OCI-LY3 (cell line): Measurements from ENCODE around the gene ATP11C.
A peak's percentile ranks its signal among the peaks of the same experiment; 100 is the strongest.

Experiments
- H2AFZ ChIP-seq: fragments of 200-600, 300-600 bp; shearing (Covaris generic); 2 replicates; pipeline ENCODE4 v1.6.0; 2014; ENCODE audit warnings: antibody characterized with exemption, low read depth, low read length
- H3K27ac ChIP-seq: fragments of 200-600, 300-600 bp; sonication (generic); 2 replicates; pipeline ENCODE4 v1.5.1; 2014; ENCODE audit warnings: mild to moderate bottlenecking, low read length, moderate library complexity, mixed read lengths
- H3K27me3 ChIP-seq: fragments of 200-600, 300-600 bp; sonication (generic); 2 replicates; pipeline ENCODE4 v1.6.1; 2014; ENCODE audit warnings: low read depth, low read length, mixed read lengths
- H3K36me3 ChIP-seq: fragments of 200-600, 300-600 bp; sonication (generic); replicated peaks from 2 replicates; pipeline ENCODE3; 2014; ENCODE audit warnings: low read depth, low read length, mixed read lengths
- H3K4me1 ChIP-seq: fragments of 300-600, 200-600 bp; sonication (generic); 2 replicates; pipeline ENCODE4 v1.6.1; 2014; ENCODE audit warnings: low read length, mixed read lengths
- H3K4me2 ChIP-seq: fragments of 200-600, 300-600 bp; sonication (generic); 2 replicates; pipeline ENCODE4 v1.6.1; 2014; ENCODE audit warnings: low read length, mixed read lengths
- H3K4me3 ChIP-seq: fragments of 300-600, 200-600 bp; sonication (generic); 2 replicates; pipeline ENCODE4 v1.5.1; 2014; ENCODE audit warnings: antibody characterized with exemption, mild to moderate bottlenecking, low read length, moderate library complexity
- H3K79me2 ChIP-seq: fragments of 300-600, 200-600 bp; shearing (Covaris generic); 2 replicates; pipeline ENCODE4 v1.6.1; 2014; ENCODE audit warnings: mild to moderate bottlenecking, low read length, mixed read lengths
- H3K9ac ChIP-seq: fragments of 300-600, 200-600 bp; shearing (Covaris generic); 2 replicates; pipeline ENCODE4 v1.6.0; 2014; ENCODE audit warnings: mild to moderate bottlenecking, low read length, moderate library complexity
- H3K9me3 ChIP-seq: fragments of 200-600, 300-600 bp; shearing (Covaris generic); 2 replicates; pipeline ENCODE4 v1.6.1; 2014; ENCODE audit warnings: low read length, mixed read lengths; ENCODE audit not compliant: insufficient read depth
- H4K20me1 ChIP-seq: fragments of 200-600, 300-600 bp; sonication (generic); 2 replicates; pipeline ENCODE4 v1.6.1; 2016; ENCODE audit warnings: low read length, mixed read lengths; ENCODE audit not compliant: insufficient read depth
- EZH2phosphoT487 ChIP-seq: fragments of 200-600 bp; shearing (Covaris generic); IDR thresholded peaks from 2 replicates; pipeline ENCODE4 v1.6.1; 2018; ENCODE audit warnings: antibody characterized with exemption, mixed run types, low read depth
- TF ChIP-seq, protein P1 (sequence below): fragments of 200-600, 300-600 bp; sonication (generic); IDR thresholded peaks from 2 replicates; pipeline ENCODE4 v1.5.1; 2014; ENCODE audit warnings: antibody characterized with exemption, low read length, low read depth

The ATP11C gene

DNA sequence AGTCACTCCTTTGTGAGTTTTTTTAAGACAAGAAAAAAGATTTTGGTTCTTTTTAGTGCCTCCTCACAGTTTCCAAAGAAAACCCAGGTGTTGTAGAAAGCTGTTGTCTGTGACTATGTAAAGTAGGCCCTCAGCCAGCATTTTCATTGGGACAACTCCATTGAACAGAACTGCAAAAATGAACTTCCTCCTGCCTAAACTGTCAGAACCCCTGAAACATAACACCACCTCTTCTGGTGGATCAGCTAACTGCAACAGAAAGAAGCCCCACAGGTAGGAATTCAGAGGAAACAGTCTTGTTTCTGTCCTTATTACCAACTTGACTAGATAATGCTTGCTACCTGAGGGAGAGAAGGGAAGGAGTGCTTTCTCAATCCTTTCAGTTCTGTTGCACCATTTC, 3.4 kb upstream of the ATP11C start:
- H3K9ac ChIP-seq = no peak overlapping the region
- no peak overlapping the region for H3K4me3 ChIP-seq
- H3K4me1 ChIP-seq = peaks cover 5% of the 10 kb centered on the region
- no peaks in the 10 kb centered on the region for H4K20me1 ChIP-seq
- H3K27ac ChIP-seq = no peak overlapping the region
- no peaks in the 10 kb centered on the region for H3K27me3 ChIP-seq
- no peaks in the 10 kb centered on the region for H3K36me3 ChIP-seq
- no peak overlapping the region for H3K4me2 ChIP-seq
- H3K9me3 ChIP-seq = no peaks in the 10 kb centered on the region
- no peak for TF ChIP-seq EZH2phosphoT487
- TF ChIP-seq, protein P1, sequence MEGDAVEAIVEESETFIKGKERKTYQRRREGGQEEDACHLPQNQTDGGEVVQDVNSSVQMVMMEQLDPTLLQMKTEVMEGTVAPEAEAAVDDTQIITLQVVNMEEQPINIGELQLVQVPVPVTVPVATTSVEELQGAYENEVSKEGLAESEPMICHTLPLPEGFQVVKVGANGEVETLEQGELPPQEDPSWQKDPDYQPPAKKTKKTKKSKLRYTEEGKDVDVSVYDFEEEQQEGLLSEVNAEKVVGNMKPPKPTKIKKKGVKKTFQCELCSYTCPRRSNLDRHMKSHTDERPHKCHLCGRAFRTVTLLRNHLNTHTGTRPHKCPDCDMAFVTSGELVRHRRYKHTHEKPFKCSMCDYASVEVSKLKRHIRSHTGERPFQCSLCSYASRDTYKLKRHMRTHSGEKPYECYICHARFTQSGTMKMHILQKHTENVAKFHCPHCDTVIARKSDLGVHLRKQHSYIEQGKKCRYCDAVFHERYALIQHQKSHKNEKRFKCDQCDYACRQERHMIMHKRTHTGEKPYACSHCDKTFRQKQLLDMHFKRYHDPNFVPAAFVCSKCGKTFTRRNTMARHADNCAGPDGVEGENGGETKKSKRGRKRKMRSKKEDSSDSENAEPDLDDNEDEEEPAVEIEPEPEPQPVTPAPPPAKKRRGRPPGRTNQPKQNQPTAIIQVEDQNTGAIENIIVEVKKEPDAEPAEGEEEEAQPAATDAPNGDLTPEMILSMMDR = no peak
- H3K79me2 ChIP-seq = peaks cover 7% of the 10 kb centered on the region
- no peak overlapping the region for H2AFZ ChIP-seq

DNA sequence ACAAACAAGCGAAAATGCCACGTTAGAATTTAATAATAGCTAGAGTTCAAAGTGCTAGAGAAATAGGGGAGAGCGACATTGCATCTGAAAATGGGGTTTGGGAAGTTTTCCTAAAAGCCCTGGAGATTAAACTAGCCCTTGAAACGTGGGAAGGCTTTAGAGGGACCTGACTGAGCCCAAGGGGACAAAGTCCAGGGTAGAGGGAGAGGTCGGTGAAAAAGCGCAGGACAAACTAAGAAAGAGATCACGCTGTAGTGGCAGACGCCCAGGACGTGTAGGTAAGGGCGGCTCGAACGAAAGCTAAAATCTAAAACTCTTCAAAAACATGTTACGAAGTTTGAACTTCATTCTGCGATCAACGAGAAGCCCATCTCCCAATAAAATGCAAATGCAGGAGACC, 1.1 kb upstream of the ATP11C start:
- TF ChIP-seq EZH2phosphoT487 = no peak
- TF ChIP-seq, protein P1 = no peak
- Histone ChIP-seq H3K9me3 (no peaks in the 10 kb centered on the region), H3K27me3 (no peaks in the 10 kb centered on the region), H3K9ac (peak overlapping the region; percentile 84), H3K4me2 (peak overlapping the region; percentile 91), H3K4me1 (peaks cover 18% of the 10 kb centered on the region), H4K20me1 (peaks cover 22% of the 10 kb centered on the region), H2AFZ (peak overlapping the region; percentile 98), H3K27ac (peak overlapping the region; percentile 89), H3K4me3 (peak overlapping the region; percentile 80), H3K36me3 (no peaks in the 10 kb centered on the region), H3K79me2 (peaks cover 30% of the 10 kb centered on the region)

DNA sequence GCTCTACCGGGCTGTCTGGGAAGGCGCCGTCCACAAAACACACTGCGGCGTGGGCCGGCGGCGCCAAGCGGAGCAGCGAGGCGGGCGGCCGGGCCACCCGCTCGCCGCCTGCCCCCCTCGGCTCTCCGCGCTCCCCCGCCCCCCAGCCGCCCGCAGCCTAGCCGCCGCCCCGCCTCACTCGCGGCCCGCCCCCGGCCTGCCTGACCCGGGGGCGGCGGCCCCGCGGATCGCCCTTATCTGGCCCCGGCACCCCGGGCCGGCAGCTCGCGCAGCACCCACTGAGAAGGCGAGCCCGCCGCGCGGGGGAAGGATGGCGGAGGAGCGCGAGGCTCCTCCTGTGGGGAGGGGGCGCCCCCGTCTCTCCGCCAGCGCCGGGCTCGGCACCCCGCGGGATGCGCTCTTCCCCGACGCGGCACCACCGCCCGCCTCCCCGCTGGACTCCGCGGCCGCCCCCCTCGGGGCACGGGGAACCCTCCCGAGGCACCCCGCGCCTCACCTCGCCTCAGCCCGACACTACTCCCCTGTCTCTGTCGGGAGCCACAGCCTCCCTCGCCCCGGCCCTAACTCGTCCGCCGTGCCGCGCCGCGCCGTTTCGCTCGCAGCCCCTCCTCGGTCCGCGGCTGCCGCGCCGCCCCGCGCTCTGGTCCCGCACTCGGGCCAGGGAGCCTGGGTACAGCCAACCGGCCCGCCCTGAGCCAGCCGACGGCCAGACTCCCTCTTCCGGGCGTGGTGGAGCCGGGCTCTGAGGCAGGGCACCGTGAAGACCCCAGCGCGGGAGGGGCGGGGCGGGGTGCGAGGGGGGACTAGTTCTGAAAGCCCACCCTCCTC, 566 bp downstream of the ATP11C start:
- Histone ChIP-seq H3K79me2 (peaks cover 44% of the 10 kb centered on the region), H3K4me2 (peak overlapping the region; percentile 95), H3K9ac (peak overlapping the region; percentile 82), H3K27me3 (no peaks in the 10 kb centered on the region), H3K9me3 (no peaks in the 10 kb centered on the region), H2AFZ (peak overlapping the region; percentile 33; the same call in 1 of the 2 replicates), H3K36me3 (no peaks in the 10 kb centered on the region), H4K20me1 (peaks cover 26% of the 10 kb centered on the region), H3K4me3 (peak overlapping the region; percentile 80), H3K4me1 (peaks cover 18% of the 10 kb centered on the region), H3K27ac (peak overlapping the region; percentile 77)
- TF ChIP-seq, protein P1 = no peak
- no peak for TF ChIP-seq EZH2phosphoT487

- peaks cover 50% of the 10 kb centered on the region for H3K79me2 ChIP-seq
- peak overlapping the region; percentile 80 for H3K4me3 ChIP-seq
- H3K27ac ChIP-seq = peak overlapping the region; percentile 42
- peaks cover 27% of the 10 kb centered on the region for H4K20me1 ChIP-seq
- peak overlapping the region; percentile 95 for H3K4me2 ChIP-seq
- no peaks in the 10 kb centered on the region for H3K36me3 ChIP-seq
- no peaks in the 10 kb centered on the region for H3K9me3 ChIP-seq
- peak overlapping the region; percentile 82 for H3K9ac ChIP-seq
- peaks cover 18% of the 10 kb centered on the region for H3K4me1 ChIP-seq
- no peaks in the 10 kb centered on the region for H3K27me3 ChIP-seq
- TF ChIP-seq, protein P1 = no peak
- no peak for TF ChIP-seq EZH2phosphoT487
- no peak overlapping the region for H2AFZ ChIP-seq
These were observed 1.2 kb downstream of the ATP11C start for GRCh38 chrX:139931646-139932072.
